ENCODE results near the gene KLK14.

DNA sequence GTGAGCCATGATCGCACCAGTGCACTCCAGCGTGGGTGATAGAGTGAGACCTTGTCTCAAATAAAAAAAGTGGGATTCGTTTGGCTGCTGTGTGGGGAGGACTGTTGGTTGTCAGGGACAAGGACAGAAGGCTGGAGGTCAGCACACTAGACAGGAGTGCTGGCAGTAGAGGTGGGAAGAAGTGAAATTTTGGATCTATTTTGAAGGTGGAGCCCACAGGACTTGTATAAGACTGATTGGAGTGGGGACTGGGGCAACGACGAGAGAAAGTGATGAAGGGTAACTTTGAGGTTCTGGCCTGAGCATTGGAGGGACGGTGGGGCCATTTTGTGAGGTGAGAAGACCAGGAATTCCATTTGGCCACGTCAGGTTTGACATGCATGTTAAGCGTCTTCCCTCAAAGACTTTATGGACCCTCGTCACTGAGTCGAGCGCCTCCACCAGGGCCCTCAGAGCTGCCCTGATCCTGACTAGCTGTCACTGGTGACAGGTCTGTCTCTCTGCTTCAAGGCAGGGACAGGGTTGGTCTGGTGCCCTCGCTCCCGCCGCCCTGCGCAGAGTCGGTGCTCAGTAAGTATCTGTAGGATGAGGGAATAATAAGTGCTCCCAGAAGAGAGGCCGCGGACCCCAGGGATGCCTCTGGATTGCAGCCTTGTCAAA lies 24.8 kb upstream of the KLK14 start:
- TF ChIP-seq, protein P1, sequence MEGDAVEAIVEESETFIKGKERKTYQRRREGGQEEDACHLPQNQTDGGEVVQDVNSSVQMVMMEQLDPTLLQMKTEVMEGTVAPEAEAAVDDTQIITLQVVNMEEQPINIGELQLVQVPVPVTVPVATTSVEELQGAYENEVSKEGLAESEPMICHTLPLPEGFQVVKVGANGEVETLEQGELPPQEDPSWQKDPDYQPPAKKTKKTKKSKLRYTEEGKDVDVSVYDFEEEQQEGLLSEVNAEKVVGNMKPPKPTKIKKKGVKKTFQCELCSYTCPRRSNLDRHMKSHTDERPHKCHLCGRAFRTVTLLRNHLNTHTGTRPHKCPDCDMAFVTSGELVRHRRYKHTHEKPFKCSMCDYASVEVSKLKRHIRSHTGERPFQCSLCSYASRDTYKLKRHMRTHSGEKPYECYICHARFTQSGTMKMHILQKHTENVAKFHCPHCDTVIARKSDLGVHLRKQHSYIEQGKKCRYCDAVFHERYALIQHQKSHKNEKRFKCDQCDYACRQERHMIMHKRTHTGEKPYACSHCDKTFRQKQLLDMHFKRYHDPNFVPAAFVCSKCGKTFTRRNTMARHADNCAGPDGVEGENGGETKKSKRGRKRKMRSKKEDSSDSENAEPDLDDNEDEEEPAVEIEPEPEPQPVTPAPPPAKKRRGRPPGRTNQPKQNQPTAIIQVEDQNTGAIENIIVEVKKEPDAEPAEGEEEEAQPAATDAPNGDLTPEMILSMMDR (IDR thresholded peaks at IDR 0.05; ENCODE audit: insufficient read depth, low read depth, low read length): no peak
- no peak for TF ChIP-seq EZH2 (IDR thresholded peaks at IDR 0.05; ENCODE audit: insufficient read depth, low read length)

Data from astrocyte (in vitro differentiated cells and primary cell).